Lung (tissue), 12 donors: ENCODE data around the gene ZNF764. TPM values are rescaled to one million over a fixed set of nuclear protein-coding genes. Genes with fewer than 3 reads are reported as not detected.

Source experiments
- ATAC-seq: fragments of 200-7000 bp; cut with Tn5 transposase; one replicate; pipeline ENCODE4 v1.9.1; 2020; ENCODE audit warnings: moderate number of reproducible peaks; ENCODE audit not compliant: insufficient read depth, low FRiP score
- DNase-seq, 3 donors: peaks; one replicate each; pipeline ENCODE4 v3.0.0-alpha.2; 2013 to 2017
- H3K27ac ChIP-seq, 2 donors: one replicate each; pipeline ENCODE4 v1.5.1; 2013; ENCODE audit warnings: mild to moderate bottlenecking in 2 of 2, moderate library complexity in 2 of 2, control low read depth in 1 of 2, inconsistent platforms in 1 of 2, low read depth in 1 of 2, low read length in 1 of 2
- H3K27me3 ChIP-seq, 3 donors: one replicate each; pipeline ENCODE4 v1.5.1; 2013; ENCODE audit warnings: low read length in 2 of 3; ENCODE audit not compliant: control insufficient read depth in 3 of 3, insufficient read depth in 3 of 3
- H3K36me3 ChIP-seq, 4 donors: one replicate each; pipeline ENCODE4 v1.5.1; 2013; ENCODE audit warnings: low read length in 4 of 4, mild to moderate bottlenecking in 1 of 4, moderate library complexity in 1 of 4; ENCODE audit not compliant: control insufficient read depth in 4 of 4, insufficient read depth in 4 of 4
- H3K4me1 ChIP-seq, 5 donors: one replicate each; pipeline ENCODE4 v1.5.1; 2013; ENCODE audit warnings: low read length in 5 of 5, mild to moderate bottlenecking in 2 of 5, moderate library complexity in 1 of 5; ENCODE audit not compliant: control insufficient read depth in 5 of 5, insufficient read depth in 5 of 5
- H3K4me3 ChIP-seq: one replicate; pipeline ENCODE4 v1.5.1; 2013; ENCODE audit warnings: mild to moderate bottlenecking, control low read depth, moderate library complexity
- H3K9ac ChIP-seq, 2 donors: one replicate each; pipeline ENCODE4 v1.5.1; 2013; ENCODE audit warnings: low read length in 2 of 2, control low read depth in 1 of 2; ENCODE audit not compliant: insufficient read depth in 1 of 2
- H3K9me3 ChIP-seq, 4 donors: one replicate each; pipeline ENCODE4 v1.5.1; 2013; ENCODE audit warnings: low read length in 3 of 4, mild to moderate bottlenecking in 1 of 4, moderate library complexity in 1 of 4; ENCODE audit not compliant: control insufficient read depth in 4 of 4, insufficient read depth in 3 of 4
- WGBS, 2 donors: extraction: QIAGEN DNeasy Blood & Tissue Kit; methylation state at CpG; one replicate each; pipeline ENCODE4 v1.1.7; 2013; 5-methylcytosine and 5-hydroxymethylcytosine counted together
- polyA plus RNA-seq, 2 donors: library from polyadenylated mRNA; stranded (reverse); fragments of 200-250 nt; gene quantifications; one replicate each; pipeline ENCODE4 v1.2.1, GENCODE V29; 2013
- total RNA-seq, 2 donors: library from RNA; depleted of rRNA in 1 of 2; stranded (reverse); fragments of >200 nt in 1 of 2; gene quantifications; one replicate each; pipeline ENCODE4 v1.2.1, GENCODE V29; 2014 to 2021
- TF ChIP-seq, protein P1 (sequence below): IDR thresholded peaks from 2 replicates; pipeline ENCODE4 v1.5.1; 2012; ENCODE audit warnings: mild to moderate bottlenecking; ENCODE audit errors: control extremely low read depth, extremely low read depth
- donor health status: control.
- donor health status: control.
- donor health status: Bipolar disorder and iron deficiency.
- donor health status: healthy.
- donor health status: DM: yes; HTN: yes; CAD: no.

ZNF764 gene
- total and polyA plus RNA-seq, 4 donors = 4.9 to 12.6 (median 8.3) TPM

DNA sequence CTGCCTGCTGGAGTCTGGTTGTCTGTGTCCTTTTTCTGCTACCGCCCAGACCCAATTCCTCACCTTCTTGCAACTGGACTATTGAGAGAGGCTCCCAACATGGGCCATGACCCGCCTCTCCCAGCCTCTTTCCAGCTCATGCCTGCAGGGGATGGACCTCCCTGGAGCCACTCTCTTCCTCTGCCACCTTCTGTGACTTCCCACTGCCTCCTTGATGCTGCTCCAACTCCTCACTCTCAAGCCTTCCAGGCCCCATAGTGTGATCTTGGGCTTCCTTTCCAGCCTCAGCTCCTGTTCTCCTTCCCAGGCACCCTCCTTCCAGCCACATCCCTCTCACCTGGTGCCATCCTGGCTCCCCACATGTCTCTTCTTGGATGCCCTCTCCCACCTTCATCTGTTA lies 42.9 kb downstream of the ZNF764 start:
- DNase-seq = no peak
- Histone ChIP-seq H3K9ac (no peak overlapping the region), H3K4me3 (no peak overlapping the region), H3K4me1 (no peaks in the 10 kb centered on the region), H3K36me3 (peaks cover 0 to 21% (median 0%) of the 10 kb centered on the region in 4 donors), H3K27me3 (no peaks in the 10 kb centered on the region), H3K9me3 (no peaks in the 10 kb centered on the region), H3K27ac (no peak overlapping the region)
- 88 to 91% methylated on average over 2 of the region's 2 CpGs for WGBS, 2 donors
- TF ChIP-seq, protein P1, sequence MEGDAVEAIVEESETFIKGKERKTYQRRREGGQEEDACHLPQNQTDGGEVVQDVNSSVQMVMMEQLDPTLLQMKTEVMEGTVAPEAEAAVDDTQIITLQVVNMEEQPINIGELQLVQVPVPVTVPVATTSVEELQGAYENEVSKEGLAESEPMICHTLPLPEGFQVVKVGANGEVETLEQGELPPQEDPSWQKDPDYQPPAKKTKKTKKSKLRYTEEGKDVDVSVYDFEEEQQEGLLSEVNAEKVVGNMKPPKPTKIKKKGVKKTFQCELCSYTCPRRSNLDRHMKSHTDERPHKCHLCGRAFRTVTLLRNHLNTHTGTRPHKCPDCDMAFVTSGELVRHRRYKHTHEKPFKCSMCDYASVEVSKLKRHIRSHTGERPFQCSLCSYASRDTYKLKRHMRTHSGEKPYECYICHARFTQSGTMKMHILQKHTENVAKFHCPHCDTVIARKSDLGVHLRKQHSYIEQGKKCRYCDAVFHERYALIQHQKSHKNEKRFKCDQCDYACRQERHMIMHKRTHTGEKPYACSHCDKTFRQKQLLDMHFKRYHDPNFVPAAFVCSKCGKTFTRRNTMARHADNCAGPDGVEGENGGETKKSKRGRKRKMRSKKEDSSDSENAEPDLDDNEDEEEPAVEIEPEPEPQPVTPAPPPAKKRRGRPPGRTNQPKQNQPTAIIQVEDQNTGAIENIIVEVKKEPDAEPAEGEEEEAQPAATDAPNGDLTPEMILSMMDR = no peak
- ATAC-seq = no peak

GRCh38 chr16:30511509-30511908 lies 46.7 kb downstream of the ZNF764 start:
- WGBS, 2 donors = 94 to 98% methylated on average over 3 of the region's 3 CpGs
- TF ChIP-seq, protein P1 = no peak
- Histone ChIP-seq H3K4me3 (no peak overlapping the region), H3K9ac (no peak overlapping the region), H3K27ac (no peak overlapping the region), H3K27me3 (no peaks in the 10 kb centered on the region), H3K4me1 (no peaks in the 10 kb centered on the region), H3K9me3 (no peaks in the 10 kb centered on the region), H3K36me3 (peaks cover 0 to 14% (median 0%) of the 10 kb centered on the region in 4 donors)
- ATAC-seq = no peak
- DNase-seq = no peak

- TF ChIP-seq, protein P1 = no peak
- H3K9me3 ChIP-seq = no peaks in the 10 kb centered on the region
- no peak overlapping the region for H3K9ac ChIP-seq
- H3K4me1 ChIP-seq = no peaks in the 10 kb centered on the region
- ATAC-seq = no peak
- H3K27ac ChIP-seq = no peak overlapping the region
- H3K4me3 ChIP-seq = no peak overlapping the region
- no peak for DNase-seq
- peaks cover 0 to 14% (median 0%) of the 10 kb centered on the region in 4 donors for H3K36me3 ChIP-seq
- WGBS, 2 donors = 74 to 84% methylated on average over 4 of the region's 4 CpGs
- H3K27me3 ChIP-seq = no peaks in the 10 kb centered on the region
These were observed 47.7 kb downstream of the ZNF764 start for GRCh38 chr16:30510376-30510938.
